H9 (cell line): ENCODE results near the gene EGFL6. TPM values are rescaled to one million over a fixed set of nuclear protein-coding genes. Genes with fewer than 3 reads are reported as not detected.

Experiments used
- DNase-seq: peaks from one replicate; pipeline ENCODE4 v3.0.0-alpha.2; 2017
- H2AFZ ChIP-seq: one replicate; pipeline ENCODE4 v1.6.1; 2013; ENCODE audit warnings: mild to moderate bottlenecking, low read length, control low read depth, moderate library complexity
- H2AK5ac ChIP-seq: 2 replicates; pipeline ENCODE4 v1.6.1; 2013; ENCODE audit warnings: low read length, control low read depth, mixed read lengths; ENCODE audit not compliant: insufficient read length
- H2BK120ac ChIP-seq: one replicate; pipeline ENCODE4 v1.6.1; 2013; ENCODE audit warnings: low read depth, mild to moderate bottlenecking, low read length, control low read depth, inconsistent platforms; ENCODE audit not compliant: poor library complexity, severe bottlenecking
- H2BK12ac ChIP-seq: 2 replicates; pipeline ENCODE4 v1.6.1; 2013; ENCODE audit warnings: low read length, control low read depth, mixed read lengths, low read depth; ENCODE audit not compliant: insufficient read length
- H2BK15ac ChIP-seq: 2 replicates; pipeline ENCODE4 v1.6.1; 2013; ENCODE audit warnings: low read depth, low read length, control low read depth
- H2BK20ac ChIP-seq: one replicate; pipeline ENCODE4 v1.6.1; 2013; ENCODE audit warnings: low read depth, mild to moderate bottlenecking, low read length, control low read depth, inconsistent platforms; ENCODE audit not compliant: poor library complexity, severe bottlenecking
- H2BK5ac ChIP-seq: 2 replicates; pipeline ENCODE4 v1.6.1; 2013; ENCODE audit warnings: low read length, control low read depth, mixed read lengths; ENCODE audit not compliant: insufficient read length
- H3K14ac ChIP-seq: 2 replicates; pipeline ENCODE4 v1.6.1; 2013; ENCODE audit warnings: low read length, control low read depth; ENCODE audit not compliant: insufficient read depth
- H3K18ac ChIP-seq: 2 replicates; pipeline ENCODE4 v1.6.1; 2013; ENCODE audit warnings: low read depth, mild to moderate bottlenecking, mixed read lengths, low read length, control low read depth; ENCODE audit not compliant: insufficient read length
- H3K23ac ChIP-seq: 2 replicates; pipeline ENCODE4 v1.6.1; 2013; ENCODE audit warnings: low read length, control low read depth, mixed read lengths, low read depth; ENCODE audit not compliant: insufficient read length
- H3K23me2 ChIP-seq: 2 replicates; pipeline ENCODE4 v1.6.1; 2013; ENCODE audit warnings: low read depth, mild to moderate bottlenecking, mixed read lengths, low read length, control low read depth; ENCODE audit not compliant: insufficient read length, poor library complexity, severe bottlenecking
- H3K27ac ChIP-seq: 2 replicates; pipeline ENCODE4 v1.5.1; 2013; ENCODE audit warnings: low read length, control low read depth, mixed read lengths, low read depth; ENCODE audit not compliant: insufficient read length
- H3K27me3 ChIP-seq: 2 replicates; pipeline ENCODE4 v1.6.1; 2013; ENCODE audit warnings: low read length, control low read depth, inconsistent platforms; ENCODE audit not compliant: insufficient read depth
- H3K4ac ChIP-seq: 2 replicates; pipeline ENCODE4 v1.6.1; 2013; ENCODE audit warnings: low read depth, mild to moderate bottlenecking, control low read depth, inconsistent platforms, low read length, moderate library complexity
- H3K4me1 ChIP-seq: 2 replicates; pipeline ENCODE4 v1.6.1; 2013; ENCODE audit warnings: low read length, control low read depth, inconsistent platforms; ENCODE audit not compliant: insufficient read depth
- H3K4me2 ChIP-seq: 2 replicates; pipeline ENCODE4 v1.6.1; 2013; ENCODE audit warnings: low read length, control low read depth, mixed read lengths; ENCODE audit not compliant: insufficient read length, insufficient read depth
- H3K56ac ChIP-seq: 2 replicates; pipeline ENCODE4 v1.6.1; 2013; ENCODE audit warnings: low read depth, mild to moderate bottlenecking, mixed read lengths, low read length, control low read depth; ENCODE audit not compliant: insufficient read length
- H3K79me1 ChIP-seq: 2 replicates; pipeline ENCODE4 v1.6.1; 2013; ENCODE audit warnings: low read depth, mild to moderate bottlenecking, moderate library complexity, low read length, control low read depth, inconsistent platforms; ENCODE audit not compliant: insufficient read depth, poor library complexity, severe bottlenecking
- H3K79me2 ChIP-seq: 2 replicates; pipeline ENCODE4 v1.6.1; 2013; ENCODE audit warnings: low read length, control low read depth, inconsistent platforms; ENCODE audit not compliant: insufficient read depth
- H3K9ac ChIP-seq: 2 replicates; pipeline ENCODE4 v1.6.1; 2013; ENCODE audit warnings: low read length, control low read depth, mixed read lengths; ENCODE audit not compliant: insufficient read length; ENCODE audit errors: extremely low read depth
- H3K9me3 ChIP-seq: one replicate; pipeline ENCODE4 v1.6.1; 2013; ENCODE audit warnings: low read depth, low read length, inconsistent platforms; ENCODE audit not compliant: control insufficient read depth
- H3T11ph ChIP-seq: one replicate; pipeline ENCODE4 v1.6.1; 2013; ENCODE audit warnings: mild to moderate bottlenecking, low read length, control low read depth, inconsistent platforms
- H4K20me1 ChIP-seq: one replicate; pipeline ENCODE4 v1.6.1; 2013; ENCODE audit not compliant: control insufficient read depth, insufficient read length, insufficient read depth
- H4K5ac ChIP-seq: 2 replicates; pipeline ENCODE4 v1.6.1; 2013; ENCODE audit warnings: low read depth, mild to moderate bottlenecking, mixed read lengths, low read length, control low read depth; ENCODE audit not compliant: insufficient read length
- H4K8ac ChIP-seq: replicated peaks from 2 replicates; pipeline ENCODE4 v1.6.1; 2013; ENCODE audit warnings: low read length, control low read depth, mixed read lengths, low read depth; ENCODE audit not compliant: insufficient read length
- H4K91ac ChIP-seq: 2 replicates; pipeline ENCODE4 v1.6.1; 2013; ENCODE audit warnings: low read depth, mild to moderate bottlenecking, moderate library complexity, mixed read lengths, low read length, control low read depth; ENCODE audit not compliant: insufficient read length
- H3K27ac Mint-ChIP-seq, 3 experiments: 2 replicates in 2 of 3; 3 replicates in 1 of 3; pipeline ENCODE4 v1.8.0; 2020 to 2021; ENCODE audit warnings: mixed read lengths in 3 of 3, mild to moderate bottlenecking in 1 of 3, moderate library complexity in 1 of 3
- H3K27me3 Mint-ChIP-seq: 2 replicates; pipeline ENCODE4 v1.8.0; 2021; ENCODE audit warnings: low read depth, mild to moderate bottlenecking, moderate library complexity, mixed read lengths
- H3K36me3 Mint-ChIP-seq, 3 experiments: 2 replicates in 2 of 3; 3 replicates in 1 of 3; pipeline ENCODE4 v1.8.0; 2020 to 2021; ENCODE audit warnings: low read depth in 3 of 3, mixed read lengths in 3 of 3; ENCODE audit not compliant: insufficient read depth in 1 of 3
- H3K4me1 Mint-ChIP-seq, 2 experiments: 2 replicates each; pipeline ENCODE4 v1.8.0; 2020; ENCODE audit warnings: mixed read lengths in 2 of 2
- H3K4me3 Mint-ChIP-seq, 2 experiments: 2 replicates in 1 of 2; 3 replicates in 1 of 2; pipeline ENCODE4 v1.8.0; 2020 to 2021; ENCODE audit warnings: mild to moderate bottlenecking in 2 of 2, mixed read lengths in 2 of 2, moderate library complexity in 1 of 2
- H3K9me3 Mint-ChIP-seq, 2 experiments: 2 replicates in 1 of 2; 3 replicates in 1 of 2; pipeline ENCODE4 v1.8.0; 2020; ENCODE audit warnings: mild to moderate bottlenecking in 2 of 2, mixed read lengths in 2 of 2, moderate library complexity in 1 of 2
- WGBS: extraction: QIAGEN DNeasy Blood & Tissue Kit; methylation state at CpG from one replicate; pipeline ENCODE4 v1.1.7; 2013; ENCODE audit warnings: missing lambda C conversion rate, low lambda C conversion rate, mixed read lengths; ENCODE audit not compliant: insufficient read length; ENCODE audit errors: extremely low coverage; 5-methylcytosine and 5-hydroxymethylcytosine counted together
- total RNA-seq: library from RNA; stranded (reverse); gene quantifications from 2 replicates; pipeline ENCODE4 v1.2.1, GENCODE V29; 2021
- TF ChIP-seq, protein P1 (sequence below): fragments of 200-600 bp; sonication (generic); conservative IDR thresholded peaks from 3 replicates; pipeline ENCODE4 v1.8.0; 2021; ENCODE audit warnings: antibody characterized with exemption, mild to moderate bottlenecking

EGFL6 gene
- total RNA-seq, 1 experiment from 2014 or later: 0.94 TPM

GRCh38 chrX:13590914-13591313 is 21.5 kb downstream of the EGFL6 start:
- Histone ChIP-seq H3K56ac (no peak overlapping the region), H3K79me1 (no peaks in the 10 kb centered on the region), H3T11ph (no peak overlapping the region), H4K91ac (no peak overlapping the region), H2BK5ac (no peak overlapping the region), H3K9me3 (no peaks in the 10 kb centered on the region), H3K14ac (no peak overlapping the region), H3K4me2 (no peak overlapping the region), H3K27me3 (no peaks in the 10 kb centered on the region), H2AK5ac (no peak overlapping the region), H3K79me2 (no peaks in the 10 kb centered on the region), H3K4me1 (no peaks in the 10 kb centered on the region), H4K8ac (no peak overlapping the region), H2AFZ (no peak overlapping the region), H2BK120ac (no peak overlapping the region), H2BK20ac (no peak overlapping the region), H2BK12ac (no peak overlapping the region), H3K27ac (no peak overlapping the region), H2BK15ac (no peak overlapping the region), H3K23me2 (no peaks in the 10 kb centered on the region), H4K20me1 (no peaks in the 10 kb centered on the region), H3K4ac (no peak overlapping the region), H4K5ac (no peak overlapping the region), H3K18ac (no peak overlapping the region), H3K23ac (no peak overlapping the region), H3K9ac (no peak overlapping the region)
- Mint-ChIP-seq H3K4me1 (peaks cover 4 to 7% of the 10 kb centered on the region in 2 experiments; a peak in 1 of 4 replicates), H3K4me3 (no peak overlapping the region), H3K27me3 (no peaks in the 10 kb centered on the region), H3K36me3 (no peaks in the 10 kb centered on the region; a peak in 1 of 7 replicates), H3K9me3 (peaks cover 18 to 43% of the 10 kb centered on the region in 2 experiments), H3K27ac (no peak overlapping the region)
- no CpG with 5 or more reads among the region's 5 CpGs for WGBS
- TF ChIP-seq, protein P1, sequence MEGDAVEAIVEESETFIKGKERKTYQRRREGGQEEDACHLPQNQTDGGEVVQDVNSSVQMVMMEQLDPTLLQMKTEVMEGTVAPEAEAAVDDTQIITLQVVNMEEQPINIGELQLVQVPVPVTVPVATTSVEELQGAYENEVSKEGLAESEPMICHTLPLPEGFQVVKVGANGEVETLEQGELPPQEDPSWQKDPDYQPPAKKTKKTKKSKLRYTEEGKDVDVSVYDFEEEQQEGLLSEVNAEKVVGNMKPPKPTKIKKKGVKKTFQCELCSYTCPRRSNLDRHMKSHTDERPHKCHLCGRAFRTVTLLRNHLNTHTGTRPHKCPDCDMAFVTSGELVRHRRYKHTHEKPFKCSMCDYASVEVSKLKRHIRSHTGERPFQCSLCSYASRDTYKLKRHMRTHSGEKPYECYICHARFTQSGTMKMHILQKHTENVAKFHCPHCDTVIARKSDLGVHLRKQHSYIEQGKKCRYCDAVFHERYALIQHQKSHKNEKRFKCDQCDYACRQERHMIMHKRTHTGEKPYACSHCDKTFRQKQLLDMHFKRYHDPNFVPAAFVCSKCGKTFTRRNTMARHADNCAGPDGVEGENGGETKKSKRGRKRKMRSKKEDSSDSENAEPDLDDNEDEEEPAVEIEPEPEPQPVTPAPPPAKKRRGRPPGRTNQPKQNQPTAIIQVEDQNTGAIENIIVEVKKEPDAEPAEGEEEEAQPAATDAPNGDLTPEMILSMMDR: no peak
- no peak for DNase-seq
